GM18502 (cell line): ENCODE data around the gene PTPRQ.
"Not testable (repeated sequence)": the region's sequence is repeated elsewhere in the genome, so short reads cannot be mapped to it uniquely, and the experiment has no call there.

Experiments
- ATAC-seq: cut with Tn5 transposase; IDR thresholded peaks from one replicate; pipeline ENCODE4 v1.9.1; 2021; ENCODE audit warnings: mild to moderate bottlenecking; ENCODE audit not compliant: unreplicated experiment, poor library complexity

The PTPRQ gene

DNA sequence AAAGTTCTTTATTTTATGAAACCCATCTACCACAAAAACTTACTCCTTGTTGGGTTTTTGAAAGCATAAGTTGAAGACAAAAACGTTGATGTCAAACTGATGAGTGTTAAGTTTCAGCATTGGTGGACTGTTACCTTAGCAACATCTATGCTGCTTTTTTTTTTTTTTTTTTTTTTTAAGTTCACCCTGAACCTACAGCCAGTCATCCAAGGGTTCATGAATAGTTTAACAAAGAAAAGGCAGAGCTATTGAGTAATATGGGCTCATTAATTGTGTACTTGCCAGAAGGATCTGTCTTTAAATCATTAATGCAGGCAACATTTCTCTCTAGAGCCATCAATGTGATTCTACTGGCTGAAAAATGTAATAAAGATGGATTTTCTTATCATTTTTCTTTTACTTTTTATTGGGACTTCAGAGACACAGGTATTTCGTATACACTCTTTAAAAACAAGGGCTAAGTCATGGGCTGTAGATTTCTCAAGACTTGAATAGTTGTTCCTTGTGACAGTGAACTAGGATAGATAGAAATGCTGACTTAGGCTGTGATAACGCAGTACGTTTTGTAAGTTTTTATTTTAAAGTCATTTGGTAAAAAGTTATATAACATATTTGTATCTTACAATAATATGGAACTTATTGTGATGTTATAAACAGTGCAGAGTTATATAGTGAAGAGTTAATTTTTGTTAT is at the start of gene PTPRQ:
Gene PTPRQ, plus strand, starts transcription at position 262 of the 693 bp plus-strand sequence. Its CDS starts 111 bp downstream, at position 373.
- no peak for ATAC-seq

DNA sequence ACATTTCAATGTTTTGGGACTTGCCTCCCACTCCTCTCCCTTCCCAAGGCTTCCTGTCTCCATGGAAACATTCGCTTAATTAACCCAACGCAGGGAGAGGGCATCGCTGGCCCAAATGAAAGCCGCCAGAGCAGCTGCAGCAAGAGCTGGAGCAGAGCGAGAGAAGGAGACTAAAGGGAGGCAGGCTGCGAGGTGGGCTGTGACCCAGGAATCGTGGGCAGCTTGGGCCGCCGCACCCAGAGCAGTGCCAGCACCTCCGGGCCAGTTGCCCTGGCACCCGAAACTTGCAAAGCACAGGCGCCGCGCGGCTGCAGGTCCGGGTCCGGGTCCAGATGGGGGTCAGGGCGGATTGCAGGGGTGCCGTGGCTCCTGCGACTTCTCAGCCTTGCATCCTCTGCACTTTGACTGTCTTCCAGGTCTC is 43.5 kb upstream of the PTPRQ start:
- ATAC-seq: no peak

GRCh38 chr12:80401191-80401590 is 42.8 kb upstream of the PTPRQ start:
- ATAC-seq: no peak

- no peak for ATAC-seq
These were observed 39.4 kb upstream of the PTPRQ start for GRCh38 chr12:80404629-80405028.

DNA sequence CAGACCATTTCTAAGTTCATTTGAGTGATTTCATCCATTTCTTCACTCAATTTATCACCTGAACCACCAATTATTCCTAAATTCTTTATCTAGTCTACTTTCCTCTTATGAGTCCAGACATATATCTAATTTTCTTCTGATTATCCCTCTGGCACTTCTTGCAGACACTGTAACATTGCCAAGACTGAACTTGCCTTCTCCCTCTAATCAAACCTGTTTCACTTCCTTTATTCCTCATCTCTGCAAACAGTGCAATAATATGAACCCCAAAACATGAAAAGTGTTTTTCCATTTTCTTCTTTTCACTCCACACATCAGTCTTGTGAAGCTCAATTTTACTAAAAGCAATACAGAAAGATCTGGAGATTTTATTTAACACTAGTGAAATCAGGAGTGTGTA is 37.8 kb upstream of the PTPRQ start:
- ATAC-seq: no peak

- peak; percentile 58 for ATAC-seq
These were observed 32.2 kb upstream of the PTPRQ start for GRCh38 chr12:80411787-80412186.

GRCh38 chr12:80412343-80412953 is 31.6 kb upstream of the PTPRQ start:
- peak; percentile 80 for ATAC-seq

GRCh38 chr12:80413462-80413861 is 30.6 kb upstream of the PTPRQ start:
- no peak for ATAC-seq

- no peak for ATAC-seq
These were observed 28.6 kb upstream of the PTPRQ start for GRCh38 chr12:80415466-80415865.

GRCh38 chr12:80419644-80420043 is 24.4 kb upstream of the PTPRQ start:
- no peak for ATAC-seq

DNA sequence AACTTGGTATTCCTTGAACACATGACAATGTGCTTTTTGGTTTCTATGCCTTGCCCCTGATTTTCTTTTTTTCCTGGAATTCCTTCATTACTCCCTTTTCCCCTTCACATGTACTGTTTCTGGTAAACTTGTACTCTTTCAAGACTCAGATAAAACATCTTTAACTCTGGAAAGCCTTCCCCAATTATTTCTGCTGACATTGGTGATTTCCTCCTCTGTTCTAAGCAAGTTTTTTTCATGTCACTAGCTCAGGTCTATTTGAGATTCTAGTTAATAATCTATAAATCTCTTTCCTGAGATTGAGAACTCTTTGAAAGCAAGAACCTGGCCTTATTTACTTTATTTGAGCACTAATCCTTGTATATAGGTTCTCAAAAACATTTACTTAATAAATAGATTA is 24.0 kb upstream of the PTPRQ start:
- ATAC-seq: no peak

DNA sequence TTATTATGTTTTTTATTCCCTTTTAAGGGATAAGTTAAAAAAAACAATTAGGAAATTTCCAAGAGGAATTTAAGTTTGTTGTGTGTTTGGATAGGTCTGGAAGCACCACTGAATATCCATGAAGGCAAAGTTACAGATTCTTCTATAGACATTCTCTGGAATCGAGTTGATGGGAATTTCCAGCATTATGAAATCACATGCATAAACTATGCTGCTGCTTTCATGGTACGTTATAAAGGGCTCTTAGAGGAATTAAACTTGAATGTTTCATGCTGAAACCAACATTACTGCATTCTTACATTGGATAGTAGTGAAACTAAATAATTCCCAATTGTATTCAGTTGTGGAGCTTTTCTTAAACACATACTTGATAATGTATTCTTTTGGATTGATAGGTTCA is 21.5 kb upstream of the PTPRQ start:
- no peak for ATAC-seq

DNA sequence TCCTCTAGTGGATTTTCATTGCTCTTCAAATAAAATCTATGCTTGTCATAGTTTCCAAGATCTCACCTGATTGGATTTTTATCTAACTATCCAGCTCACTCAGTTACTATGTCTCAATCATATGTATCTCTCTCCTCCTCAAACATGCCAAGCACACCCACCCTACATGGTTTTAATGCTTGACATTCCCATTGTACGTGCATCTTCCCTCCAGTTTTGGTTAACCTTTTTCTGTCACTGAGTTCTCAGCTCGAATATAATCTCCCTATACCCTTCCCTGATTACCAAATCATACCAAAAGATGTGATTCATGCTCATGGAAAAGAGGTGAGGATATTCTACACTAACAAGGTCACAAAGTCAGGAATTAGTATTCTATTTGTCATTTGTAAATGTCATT is 12.0 kb upstream of the PTPRQ start:
- no peak for ATAC-seq

DNA sequence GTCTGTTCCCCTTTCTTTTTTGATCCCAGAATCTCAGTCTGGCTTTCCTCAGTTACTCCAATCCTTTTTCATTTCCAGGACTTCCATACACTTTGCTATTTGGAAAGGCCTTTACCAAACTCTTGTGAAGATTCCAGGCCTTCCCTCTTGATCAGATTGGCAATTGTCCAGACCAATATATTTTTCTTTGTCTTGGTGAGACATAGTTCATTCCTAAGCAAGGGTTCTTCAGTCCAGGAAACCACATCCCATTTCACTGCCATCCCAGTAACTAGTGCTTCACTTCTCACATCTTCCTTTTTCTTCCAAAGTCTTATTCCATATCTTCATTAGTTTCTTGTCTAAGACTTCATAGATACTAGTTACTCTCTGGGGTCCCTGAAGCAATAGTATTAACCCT is 2.1 kb upstream of the PTPRQ start:
- ATAC-seq: no peak

GRCh38 chr12:80442426-80443222 is 1.4 kb upstream of the PTPRQ start:
- ATAC-seq: no peak

GRCh38 chr12:80445083-80445793 is 1.2 kb downstream of the PTPRQ start:
- no peak for ATAC-seq

GRCh38 chr12:80456513-80456912 is 12.5 kb downstream of the PTPRQ start:
- ATAC-seq: no peak

- ATAC-seq: no peak
These were observed 16.9 kb downstream of the PTPRQ start for GRCh38 chr12:80460972-80461371.

- ATAC-seq: not testable (repeated sequence)
These were observed 17.8 kb downstream of the PTPRQ start for GRCh38 chr12:80461851-80462250.

DNA sequence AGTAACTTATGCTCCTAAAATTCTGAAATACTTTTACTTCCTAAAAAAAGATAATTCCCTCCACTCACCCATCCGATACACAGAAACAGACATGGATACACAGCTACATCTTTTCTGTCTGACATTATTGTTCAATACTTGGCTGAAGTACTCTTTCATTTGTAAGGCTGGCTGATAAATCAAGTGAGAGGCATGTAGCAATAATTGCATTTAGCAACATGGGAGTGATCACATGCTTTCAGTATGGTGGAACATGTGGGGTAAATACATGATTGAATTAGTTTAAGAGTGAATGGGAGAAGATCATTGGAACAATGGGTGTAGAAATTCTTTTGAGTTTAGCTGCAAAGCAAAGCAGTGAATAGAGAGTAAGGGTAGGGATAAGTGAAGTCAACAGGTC is 25.6 kb downstream of the PTPRQ start:
- no peak for ATAC-seq

GRCh38 chr12:80470403-80470802 is 26.4 kb downstream of the PTPRQ start:
- no peak for ATAC-seq
